BE2C (cell line): ENCODE data around the gene CTSZ.

Source experiments
- DNase-seq: peaks from one replicate; pipeline ENCODE4 v3.0.0-alpha.2; 2020
- H3K27me3 ChIP-seq: fragments of 250-450 bp; sonication (Bioruptor Pico); 2 replicates; pipeline ENCODE4 v1.5.1; 2020; ENCODE audit warnings: mild to moderate bottlenecking
- H3K36me3 ChIP-seq: fragments of 250-450 bp; sonication (Bioruptor Pico); 2 replicates; pipeline ENCODE4 v1.5.1; 2020; ENCODE audit warnings: mild to moderate bottlenecking
- H3K4me1 ChIP-seq: fragments of 250-450 bp; sonication (Bioruptor Pico); 2 replicates; pipeline ENCODE4 v1.5.1; 2020
- H3K4me3 ChIP-seq: 2 replicates; pipeline ENCODE4 v1.5.1; 2011; ENCODE audit warnings: low read depth, low read length
- H3K9me3 ChIP-seq: fragments of 250-450 bp; sonication (Bioruptor Pico); 2 replicates; pipeline ENCODE4 v1.5.1; 2020
- CTCF ChIP-seq: IDR thresholded peaks from 2 replicates; pipeline ENCODE4 v1.5.1; 2012; ENCODE audit warnings: mild to moderate bottlenecking, low read depth, low read length

Gene CTSZ

GRCh38 chr20:58998656-58999055 is 8.4 kb downstream of the CTSZ start:
- Histone ChIP-seq H3K4me3 (no peak overlapping the region), H3K36me3 (peaks cover 27% of the 10 kb centered on the region), H3K27me3 (no peaks in the 10 kb centered on the region), H3K4me1 (no peaks in the 10 kb centered on the region), H3K9me3 (no peaks in the 10 kb centered on the region)
- TF ChIP-seq CTCF, result no peak
- no peak for DNase-seq

GRCh38 chr20:58997141-58997770 is 9.8 kb downstream of the CTSZ start:
- H3K36me3 ChIP-seq, result peaks cover 38% of the 10 kb centered on the region
- no peak for DNase-seq
- no peak overlapping the region for H3K4me3 ChIP-seq
- H3K9me3 ChIP-seq, result no peaks in the 10 kb centered on the region
- H3K27me3 ChIP-seq, result no peaks in the 10 kb centered on the region
- TF ChIP-seq CTCF, result no peak
- H3K4me1 ChIP-seq, result no peaks in the 10 kb centered on the region

GRCh38 chr20:58996226-58996611 is 10.8 kb downstream of the CTSZ start:
- no peaks in the 10 kb centered on the region for H3K27me3 ChIP-seq
- no peaks in the 10 kb centered on the region for H3K4me1 ChIP-seq
- peaks cover 49% of the 10 kb centered on the region for H3K36me3 ChIP-seq
- TF ChIP-seq CTCF, result no peak
- DNase-seq, result no peak
- no peak overlapping the region for H3K4me3 ChIP-seq
- H3K9me3 ChIP-seq, result no peaks in the 10 kb centered on the region

GRCh38 chr20:58995461-58996225 is 11.4 kb downstream of the CTSZ start:
- DNase-seq, result no peak

GRCh38 chr20:58994390-58995159 is 12.5 kb downstream of the CTSZ start:
- Histone ChIP-seq H3K9me3 (no peaks in the 10 kb centered on the region), H3K36me3 (peaks cover 64% of the 10 kb centered on the region), H3K4me3 (no peak overlapping the region), H3K27me3 (no peaks in the 10 kb centered on the region), H3K4me1 (no peaks in the 10 kb centered on the region)
- no peak for DNase-seq
- no peak for TF ChIP-seq CTCF

More at GRCh38 chr20:58995461-58996225, 11.4 kb downstream of the CTSZ start:
- H3K27me3 ChIP-seq, result no peaks in the 10 kb centered on the region
- peaks cover 55% of the 10 kb centered on the region for H3K36me3 ChIP-seq
- H3K9me3 ChIP-seq, result no peaks in the 10 kb centered on the region
- no peaks in the 10 kb centered on the region for H3K4me1 ChIP-seq
- H3K4me3 ChIP-seq, result no peak overlapping the region
- TF ChIP-seq CTCF, result no peak
